ENCODE results near the gene MLIP.

GRCh38 chr6:54266400-54266923 is 155.2 kb downstream of the MLIP start:
- TF ChIP-seq POLR2A (IDR thresholded peaks at IDR 0.05; ENCODE audit: low read depth, low read length) (no peak), POLR2AphosphoS5 (IDR thresholded peaks at IDR 0.05; ENCODE audit: low read depth, low read length) (no peak)

Data from GM12892 (cell line).